Breast epithelium (tissue), 3 donors: ENCODE measurements around the gene OSBPL10. TPM values are rescaled to one million over a fixed set of nuclear protein-coding genes. Genes with fewer than 3 reads are reported as not detected.

Experiments used
- total RNA-seq, 3 donors: library from RNA; depleted of rRNA; stranded (reverse); fragments of >200 nt; gene quantifications; one replicate each; pipeline ENCODE4 v1.1.0, GENCODE V29; 2016

OSBPL10 gene
- total RNA-seq, 3 donors from 2014 or later, result 17.6 to 47.4 (median 26.5) TPM

Other genes with a start within 250 kb of the OSBPL10 start
- 1 to 10 TPM in 2 of 3 donors, under 1 TPM in 1; 0.80 to 4.2 (median 3.3) TPM for gene ZNF860, start 488 bp upstream of the OSBPL10 start, total RNA-seq
- gene GPD1L, start 125.4 kb upstream of the OSBPL10 start, total RNA-seq, result 10 to 100 TPM; 56.3 to 66.6 (median 58.3) TPM